Globus pallidus (tissue), 1 donor: ENCODE measurements around the gene FRMD3.
"Not testable (repeated sequence)": the region's sequence is repeated elsewhere in the genome, so short reads cannot be mapped to it uniquely, and the experiment has no call there.

Experiments used
- DNase-seq: peaks from one replicate; pipeline ENCODE4 v3.0.0-alpha.2; 2015; ENCODE audit warnings: low spot score

Gene FRMD3

GRCh38 chr9:83521411-83521810, 16.8 kb downstream of the FRMD3 start:
- no peak for DNase-seq

GRCh38 chr9:83521011-83521410, 17.2 kb downstream of the FRMD3 start:
- no peak for DNase-seq

- DNase-seq = no peak
Measured at GRCh38 chr9:83520292-83520691, 17.9 kb downstream of the FRMD3 start.

- DNase-seq = not testable (repeated sequence)
Measured at GRCh38 chr9:83517980-83518379, 20.2 kb downstream of the FRMD3 start.

- DNase-seq = no peak
Measured at GRCh38 chr9:83514767-83515166, 23.4 kb downstream of the FRMD3 start.

GRCh38 chr9:83512621-83513020, 25.6 kb downstream of the FRMD3 start:
- no peak for DNase-seq

GRCh38 chr9:83511051-83511450, 27.1 kb downstream of the FRMD3 start:
- no peak for DNase-seq

GRCh38 chr9:83509402-83509801, 28.8 kb downstream of the FRMD3 start:
- no peak for DNase-seq

- DNase-seq = no peak
Measured at GRCh38 chr9:83508067-83508466, 30.1 kb downstream of the FRMD3 start.

- DNase-seq = no peak
Measured at GRCh38 chr9:83505282-83505681, 32.9 kb downstream of the FRMD3 start.

GRCh38 chr9:83503866-83504265, 34.3 kb downstream of the FRMD3 start:
- DNase-seq = no peak

GRCh38 chr9:83501565-83501964, 36.6 kb downstream of the FRMD3 start:
- DNase-seq = no peak

GRCh38 chr9:83497441-83497840, 40.8 kb downstream of the FRMD3 start:
- no peak for DNase-seq

- DNase-seq = no peak
Measured at GRCh38 chr9:83491995-83492394, 46.2 kb downstream of the FRMD3 start.

GRCh38 chr9:83491413-83491812, 46.8 kb downstream of the FRMD3 start:
- no peak for DNase-seq

GRCh38 chr9:83489961-83490360, 48.2 kb downstream of the FRMD3 start:
- DNase-seq = no peak

- no peak for DNase-seq
Measured at GRCh38 chr9:83484990-83485389, 53.2 kb downstream of the FRMD3 start.

GRCh38 chr9:83483223-83483622, 55.0 kb downstream of the FRMD3 start:
- DNase-seq = no peak

- no peak for DNase-seq
Measured at GRCh38 chr9:83479765-83480164, 58.4 kb downstream of the FRMD3 start.

GRCh38 chr9:83477571-83477970, 60.6 kb downstream of the FRMD3 start:
- no peak for DNase-seq

GRCh38 chr9:83477120-83477519, 61.1 kb downstream of the FRMD3 start:
- DNase-seq = no peak

GRCh38 chr9:83476513-83476912, 61.7 kb downstream of the FRMD3 start:
- DNase-seq = no peak

GRCh38 chr9:83475741-83476140, 62.5 kb downstream of the FRMD3 start:
- DNase-seq = no peak

- DNase-seq = no peak
Measured at GRCh38 chr9:83474631-83475030, 63.6 kb downstream of the FRMD3 start.

- DNase-seq = no peak
Measured at GRCh38 chr9:83473488-83473971, 64.7 kb downstream of the FRMD3 start.
